IMR-90 (cell line): ENCODE results near the gene RABEP1. TPM values are rescaled to one million over a fixed set of nuclear protein-coding genes. Genes with fewer than 3 reads are reported as not detected.

Experiments used
- ATAC-seq: fragments of 200-7000 bp; cut with Tn5 transposase; 2 replicates; pipeline ENCODE4 v1.9.1; 2020; ENCODE audit warnings: low read depth, mild to moderate bottlenecking, moderate library complexity
- BruUV-seq: library from RNA; stranded (reverse); fragments of 400-500 nt; replicated peaks from 2 replicates; lab custom pipeline; 2021; lab: Mats Ljungman, UMichigan
- CTCF ChIA-PET: fragments of 300-600 bp; formaldehyde crosslinking; extraction: SDS; loops from one replicate; lab custom pipeline; 2021; ENCODE audit warnings: antibody characterized with exemption; lab: Yijun Ruan, JAX
- POLR2A ChIA-PET: fragments of 300-600 bp; sonication (Branson Sonifier 250); formaldehyde crosslinking; loops from one replicate; lab custom pipeline; 2022; ENCODE audit warnings: antibody characterized with exemption; ENCODE audit not compliant: unreplicated experiment; lab: Charles Lee
- DNase-seq: peaks from one replicate; pipeline ENCODE4 v3.0.0; 2013
- H2AFZ ChIP-seq: replicated peaks from 2 replicates; pipeline ENCODE3; 2013; ENCODE audit warnings: low read length, mild to moderate bottlenecking; ENCODE audit not compliant: poor library complexity
- H2AK5ac ChIP-seq: 2 replicates; pipeline ENCODE4 v1.6.1; 2013; ENCODE audit warnings: low read depth, low read length, inconsistent platforms
- H2AK9ac ChIP-seq: replicated peaks from 2 replicates; pipeline ENCODE3; 2013; ENCODE audit warnings: mild to moderate bottlenecking, low read depth, low read length, moderate library complexity; ENCODE audit not compliant: poor library complexity
- H2BK120ac ChIP-seq: 2 replicates; pipeline ENCODE4 v1.6.1; 2013; ENCODE audit warnings: low read depth, low read length, inconsistent platforms
- H2BK15ac ChIP-seq: 3 replicates; pipeline ENCODE4 v1.6.1; 2013; ENCODE audit warnings: low read depth, low read length, inconsistent platforms
- H2BK20ac ChIP-seq: 2 replicates; pipeline ENCODE4 v1.6.1; 2013; ENCODE audit warnings: low read depth, mild to moderate bottlenecking, inconsistent platforms, low read length, moderate library complexity
- H2BK5ac ChIP-seq: 2 replicates; pipeline ENCODE4 v1.6.1; 2013; ENCODE audit warnings: mild to moderate bottlenecking, low read depth, low read length, inconsistent platforms; ENCODE audit not compliant: poor library complexity, severe bottlenecking
- H3K14ac ChIP-seq: replicated peaks from 2 replicates; pipeline ENCODE4 v1.6.1; 2013; ENCODE audit warnings: low read depth, low read length, inconsistent platforms
- H3K18ac ChIP-seq: 2 replicates; pipeline ENCODE4 v1.6.1; 2013; ENCODE audit warnings: low read depth, low read length, control low read depth
- H3K23ac ChIP-seq: 2 replicates; pipeline ENCODE4 v1.6.1; 2013; ENCODE audit warnings: low read depth, low read length, inconsistent platforms
- H3K27ac ChIP-seq: 2 replicates; pipeline ENCODE4 v1.5.1; 2013; ENCODE audit warnings: mild to moderate bottlenecking, control low read depth, low read length; ENCODE audit not compliant: insufficient read depth
- H3K27me3 ChIP-seq: 2 replicates; pipeline ENCODE4 v1.6.1; 2013; ENCODE audit warnings: low read length; ENCODE audit not compliant: control insufficient read depth, insufficient read depth
- H3K36me3 ChIP-seq: 2 replicates; pipeline ENCODE4 v1.6.1; 2013; ENCODE audit warnings: low read length, mixed read lengths; ENCODE audit not compliant: control insufficient read depth, insufficient read depth
- H3K4ac ChIP-seq: 2 replicates; pipeline ENCODE4 v1.6.1; 2013; ENCODE audit warnings: low read depth, low read length, inconsistent platforms
- H3K4me1 ChIP-seq: 2 replicates; pipeline ENCODE4 v1.6.1; 2013; ENCODE audit warnings: low read length, mixed read lengths; ENCODE audit not compliant: control insufficient read depth, insufficient read depth
- H3K4me2 ChIP-seq: 2 replicates; pipeline ENCODE4 v1.6.1; 2013; ENCODE audit warnings: low read depth, mild to moderate bottlenecking, control low read depth, low read length, moderate library complexity
- H3K4me3 ChIP-seq: 2 replicates; pipeline ENCODE4 v1.5.1; 2013; ENCODE audit warnings: low read depth, mild to moderate bottlenecking, control low read depth, low read length, moderate library complexity; ENCODE audit not compliant: insufficient read depth
- H3K56ac ChIP-seq: 2 replicates; pipeline ENCODE4 v1.6.1; 2013; ENCODE audit warnings: low read length, inconsistent platforms; ENCODE audit not compliant: insufficient read depth; ENCODE audit errors: extremely low read depth
- H3K79me1 ChIP-seq, 2 experiments: 2 replicates each; pipeline ENCODE4 v1.6.1; 2013; ENCODE audit warnings: low read length in 2 of 2, inconsistent platforms in 1 of 2, low read depth in 1 of 2
- H3K9ac ChIP-seq: 2 replicates; pipeline ENCODE4 v1.6.1; 2013; ENCODE audit warnings: low read depth, low read length, control low read depth
- H3K9me1 ChIP-seq: 2 replicates; pipeline ENCODE4 v1.6.1; 2013; ENCODE audit warnings: low read length, inconsistent platforms; ENCODE audit not compliant: insufficient read depth
- H3K9me3 ChIP-seq: 2 replicates; pipeline ENCODE4 v1.6.1; 2013; ENCODE audit warnings: low read length; ENCODE audit not compliant: control insufficient read depth, insufficient read depth
- H4K20me1 ChIP-seq: 2 replicates; pipeline ENCODE4 v1.6.1; 2013; ENCODE audit warnings: low read length, inconsistent platforms; ENCODE audit not compliant: insufficient read depth
- H4K5ac ChIP-seq: 2 replicates; pipeline ENCODE4 v1.6.1; 2013; ENCODE audit warnings: mild to moderate bottlenecking, low read depth, low read length, control low read depth
- H4K8ac ChIP-seq, 2 experiments: 2 replicates each; pipeline ENCODE4 v1.6.1; 2013; ENCODE audit warnings: low read depth in 2 of 2, low read length in 2 of 2, control low read depth in 1 of 2, inconsistent platforms in 1 of 2
- H4K91ac ChIP-seq: 2 replicates; pipeline ENCODE4 v1.6.1; 2013; ENCODE audit warnings: low read depth, low read length, inconsistent platforms; ENCODE audit not compliant: insufficient read depth
- BHLHE40 ChIP-seq: fragments of 150-350 bp; IDR thresholded peaks from 2 replicates; pipeline ENCODE4 v1.6.1; 2016; ENCODE audit warnings: mild to moderate bottlenecking, low read depth, low read length
- CEBPB ChIP-seq: IDR thresholded peaks from 2 replicates; pipeline ENCODE4 v1.6.1; 2012; ENCODE audit warnings: low read depth, low read length, improper control_type of control experiment
- CHD1 ChIP-seq: IDR thresholded peaks from 2 replicates; pipeline ENCODE4 v1.6.1; 2012; ENCODE audit warnings: low read depth, low read length, improper control_type of control experiment
- FOS ChIP-seq: fragments of 150-350 bp; IDR thresholded peaks from 2 replicates; pipeline ENCODE4 v1.6.1; 2016; ENCODE audit warnings: low read depth, low read length
- MXI1 ChIP-seq: IDR thresholded peaks from 2 replicates; pipeline ENCODE4 v1.6.1; 2012; ENCODE audit warnings: low read depth, mild to moderate bottlenecking, low read length, moderate library complexity, borderline replicate concordance
- NFE2L2 ChIP-seq: fragments of 150-350 bp; IDR thresholded peaks from 2 replicates; pipeline ENCODE4 v1.6.1; 2016; ENCODE audit warnings: low read depth, mild to moderate bottlenecking, low read length
- POLR2A ChIP-seq: IDR thresholded peaks from 2 replicates; pipeline ENCODE4 v1.6.1; 2012; ENCODE audit warnings: mild to moderate bottlenecking, low read depth, low read length
- RCOR1 ChIP-seq: IDR thresholded peaks from 2 replicates; pipeline ENCODE4 v1.6.1; 2012; ENCODE audit warnings: mild to moderate bottlenecking, low read length, improper control_type of control experiment; ENCODE audit not compliant: insufficient replicate concordance
- RFX5 ChIP-seq: IDR thresholded peaks from 2 replicates; pipeline ENCODE4 v1.8.0; 2012; ENCODE audit warnings: low read depth, mild to moderate bottlenecking, low read length, moderate library complexity
- WGBS, 2 experiments: methylation state at CpG; one replicate each; pipeline versions ENCODE4 v1.1.5 to v1.1.7; 2013; ENCODE audit warnings: missing lambda C conversion rate in 2 of 2; ENCODE audit not compliant: insufficient read length in 1 of 2; ENCODE audit errors: extremely low coverage in 2 of 2; 5-methylcytosine and 5-hydroxymethylcytosine counted together
- dilution Hi-C: fragments of 300-500 bp; cut with HindIII; formaldehyde crosslinking; loops from one replicate; pipeline ENCODE4 v1.14.3; 2018; ENCODE audit warnings: low sequenced_read_pairs; ENCODE audit not compliant: unreplicated experiment
- in situ Hi-C: fragments of 300-500 bp; cut with MboI; formaldehyde crosslinking; loops from 3 replicates; pipeline ENCODE4 v1.14.3; 2019; ENCODE audit warnings: low sequenced_read_pairs, inconsistent platforms, mixed read lengths
- intact Hi-C: fragments of 100-400 bp; cut with micrococcal nuclease; formaldehyde crosslinking; loops from 2 replicates; pipeline ENCODE4 v1.10.0; 2022
- polyA plus RNA-seq, 3 experiments: library from polyadenylated mRNA; depleted of rRNA; stranded (reverse); fragments of >200 nt; gene quantifications; 2 replicates each; pipeline ENCODE4 v1.2.3, GENCODE V29; 2012; ENCODE audit warnings: low replicate concordance in 1 of 3
- total RNA-seq: library from RNA; depleted of rRNA; stranded (reverse); fragments of >200 nt; gene quantifications from 2 replicates; pipeline ENCODE4 v1.2.3, GENCODE V29; 2012

RABEP1 gene
- total and polyA plus RNA-seq, 2 of the 4 experiments (the other 2 are of a cell fraction): 15.3 to 38.2 TPM

DNA sequence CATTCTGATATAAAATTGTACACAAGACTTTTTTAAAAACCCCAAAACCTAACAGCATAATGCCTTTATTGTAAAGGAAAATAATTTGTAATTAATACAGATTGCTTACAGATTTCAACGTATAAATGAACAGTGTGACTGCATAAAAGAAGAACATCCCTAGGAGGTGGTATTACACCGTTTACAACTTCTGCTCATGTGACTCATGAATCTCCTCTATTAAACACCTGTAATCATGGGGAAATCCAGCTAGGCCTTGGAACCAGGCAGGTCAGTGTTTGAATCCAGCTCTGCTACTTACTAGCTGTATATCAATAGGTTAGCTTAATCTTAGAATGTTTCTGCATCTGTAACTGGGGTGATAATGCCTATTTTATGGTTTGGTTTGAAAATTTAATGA lies 15.2 kb downstream of the RABEP1 start:
- no peak for DNase-seq
- in situ Hi-C loops: no loop called here
- no CpG with 5 or more reads among the region's 2 CpGs for WGBS, 2 experiments
- Histone ChIP-seq H3K4me2 (no peak overlapping the region), H2AFZ (no peak overlapping the region), H3K56ac (no peak overlapping the region), H3K4me3 (no peak overlapping the region), H4K8ac (no peak overlapping the region), H2AK5ac (no peak overlapping the region), H2BK120ac (no peak overlapping the region), H3K27me3 (no peaks in the 10 kb centered on the region), H3K18ac (no peak overlapping the region), H3K27ac (no peak overlapping the region), H3K9ac (no peak overlapping the region), H2AK9ac (no peak overlapping the region), H4K91ac (no peak overlapping the region), H3K14ac (no peak overlapping the region), H3K4me1 (no peaks in the 10 kb centered on the region), H3K36me3 (no peaks in the 10 kb centered on the region), H3K4ac (no peak overlapping the region), H2BK5ac (no peak overlapping the region), H2BK20ac (no peak overlapping the region), H3K9me3 (no peaks in the 10 kb centered on the region), H4K20me1 (peaks cover 56% of the 10 kb centered on the region), H4K5ac (no peak overlapping the region), H3K23ac (no peak overlapping the region), H3K9me1 (peaks cover 7% of the 10 kb centered on the region; the same call in 1 of the 2 replicates), H2BK15ac (no peak overlapping the region), H3K79me1 (peaks cover 25 to 66% of the 10 kb centered on the region in 2 experiments)
- no peak for TF ChIP-seq RFX5
- no peak for TF ChIP-seq FOS
- TF ChIP-seq MXI1: no peak
- no peak for TF ChIP-seq NFE2L2
- no peak for TF ChIP-seq RCOR1
- TF ChIP-seq POLR2A: no peak
- TF ChIP-seq CHD1: no peak
- TF ChIP-seq CEBPB: no peak
- no peak for TF ChIP-seq BHLHE40
- no TSS peak for BruUV-seq
- ChIA-PET POLR2A (no interaction called here), CTCF (interaction anchor here (1.9 kb wide), 1 partner anchor 10 kb away, joined by 9 read pairs; no protein-coding TSS in a partner anchor)
- intact Hi-C loops: no loop called here
- no peak for ATAC-seq
- dilution Hi-C loops: no loop called here
